Panc1 (cell line): ENCODE results near the gene L3MBTL3. TPM values are rescaled to one million over a fixed set of nuclear protein-coding genes. Genes with fewer than 3 reads are reported as not detected.

Source experiments
- ATAC-seq: fragments of 200-7000 bp; cut with Tn5 transposase; 2 replicates; pipeline ENCODE4 v1.9.1; 2020; ENCODE audit warnings: mild to moderate bottlenecking, moderate library complexity
- BruUV-seq: library from RNA; stranded (reverse); fragments of 400-500 nt; replicated peaks from 2 replicates; lab custom pipeline; 2021; lab: Mats Ljungman, UMichigan
- CTCF ChIA-PET: fragments of 300-600 bp; sonication (Branson Sonifier 250); formaldehyde crosslinking; loops from one replicate; lab custom pipeline; 2022; ENCODE audit warnings: antibody characterized with exemption; lab: Charles Lee
- POLR2A ChIA-PET: fragments of 300-600 bp; sonication (Branson Sonifier 250); formaldehyde crosslinking; loops from one replicate; lab custom pipeline; 2022; ENCODE audit warnings: antibody characterized with exemption; lab: Charles Lee
- DNase-seq: peaks from one replicate; pipeline ENCODE4 v3.0.0-alpha.2; 2010; ENCODE audit warnings: low read depth, low spot score
- H3K27ac ChIP-seq: 2 replicates; pipeline ENCODE4 v1.5.1; 2011; ENCODE audit warnings: mild to moderate bottlenecking, low read length, inconsistent platforms
- H3K27me3 ChIP-seq: fragments of 200-500 bp; sonication (Bioruptor generic); 2 replicates; pipeline ENCODE4 v1.6.0; 2014; ENCODE audit warnings: low read length, inconsistent platforms; ENCODE audit not compliant: control insufficient read depth, insufficient read depth
- H3K36me3 ChIP-seq: fragments of 200-500 bp; sonication (Bioruptor generic); 2 replicates; pipeline ENCODE4 v1.5.1; 2014; ENCODE audit warnings: inconsistent platforms, mild to moderate bottlenecking, low read length, moderate library complexity; ENCODE audit not compliant: control insufficient read depth, insufficient read depth
- H3K4me1 ChIP-seq: 2 replicates; pipeline ENCODE4 v1.5.1; 2011; ENCODE audit warnings: inconsistent platforms, mild to moderate bottlenecking, low read length, moderate library complexity; ENCODE audit not compliant: control insufficient read depth, insufficient read depth
- H3K4me3 ChIP-seq, 2 experiments: 2 replicates each; pipeline ENCODE4 v1.5.1; 2011 to 2012; ENCODE audit warnings: low read depth in 2 of 2, low read length in 2 of 2, mild to moderate bottlenecking in 2 of 2, inconsistent platforms in 1 of 2, moderate library complexity in 1 of 2
- H3K9me3 ChIP-seq: fragments of 200-500 bp; sonication (Bioruptor generic); 2 replicates; pipeline ENCODE4 v1.5.1; 2014; ENCODE audit warnings: low read depth, mild to moderate bottlenecking, inconsistent platforms, low read length, moderate library complexity; ENCODE audit not compliant: control insufficient read depth, insufficient read depth
- CTCF ChIP-seq: fragments of 450-650 bp; IDR thresholded peaks from 2 replicates; pipeline ENCODE4 v1.5.1; 2017; ENCODE audit warnings: mild to moderate bottlenecking
- POLR2AphosphoS5 ChIP-seq: IDR thresholded peaks from 2 replicates; pipeline ENCODE4 v1.6.1; 2012; ENCODE audit warnings: mild to moderate bottlenecking, low read depth, low read length, moderate library complexity
- REST ChIP-seq, 2 experiments: IDR thresholded peaks; 2 replicates each; pipeline ENCODE4 v1.6.1; 2011 to 2012; ENCODE audit warnings: low read depth in 2 of 2, control low read depth in 1 of 2, low read length in 1 of 2, mild to moderate bottlenecking in 1 of 2, moderate library complexity in 1 of 2; ENCODE audit not compliant: insufficient read depth in 1 of 2
- SIN3A ChIP-seq: IDR thresholded peaks from 2 replicates; pipeline ENCODE4 v1.6.1; 2012; ENCODE audit warnings: low read depth, mild to moderate bottlenecking, low read length, moderate library complexity, borderline replicate concordance; ENCODE audit not compliant: insufficient read depth
- TCF7L2 ChIP-seq: IDR thresholded peaks from 2 replicates; pipeline ENCODE4 v1.6.1; 2011; ENCODE audit warnings: mild to moderate bottlenecking, low read depth, low read length, inconsistent platforms
- in situ Hi-C: cut with HindIII; loops from 2 replicates; pipeline ENCODE4 v1.10.0; 2016; ENCODE audit warnings: low sequenced_read_pairs, low pct_unique_long_range_greater_than_20kb
- intact Hi-C: fragments of 100-400 bp; cut with micrococcal nuclease; formaldehyde crosslinking; loops from one replicate; pipeline ENCODE4 v1.10.0; 2022; ENCODE audit not compliant: unreplicated experiment
- total RNA-seq: library from RNA; stranded (reverse); gene quantifications from one replicate; pipeline ENCODE4 v1.2.1, GENCODE V29; 2021; ENCODE audit not compliant: unreplicated experiment

Gene L3MBTL3
- total RNA-seq, 1 experiment from 2014 or later = 4.2 TPM

- intact Hi-C loops = no loop called here
- DNase-seq (no peak), ATAC-seq (no peak)
- H3K4me1 ChIP-seq = no peaks in the 10 kb centered on the region
- H3K27ac ChIP-seq = no peak overlapping the region
- CTCF ChIA-PET = no interaction called here
- H3K27me3 ChIP-seq = no peaks in the 10 kb centered on the region
- peaks cover 10% of the 10 kb centered on the region for H3K9me3 ChIP-seq
- H3K4me3 ChIP-seq = no peak overlapping the region
- H3K36me3 ChIP-seq = no peaks in the 10 kb centered on the region
- TF ChIP-seq TCF7L2 = no peak
- no peak for TF ChIP-seq POLR2AphosphoS5
- TF ChIP-seq CTCF = no peak
- TF ChIP-seq SIN3A = no peak
- no peak for TF ChIP-seq REST (IDR thresholded peaks at IDR 0.05; ENCODE audit: insufficient read depth in 1 of 2, low read depth in 2 of 2, low read length in 1 of 2)
- POLR2A ChIA-PET = no interaction called here
- no TSS peak for BruUV-seq
- in situ Hi-C loops = no loop called here
These were observed 139.7 kb downstream of the L3MBTL3 start for GRCh38 chr6:130158056-130158455.

GRCh38 chr6:130158548-130158947, 140.2 kb downstream of the L3MBTL3 start:
- TF ChIP-seq CTCF = no peak
- no peak for TF ChIP-seq POLR2AphosphoS5
- TF ChIP-seq REST (IDR thresholded peaks at IDR 0.05; ENCODE audit: insufficient read depth in 1 of 2, low read depth in 2 of 2, low read length in 1 of 2) = no peak
- no peak for TF ChIP-seq TCF7L2
- no peak for TF ChIP-seq SIN3A
- ATAC-seq = no peak
- no peak for DNase-seq
- Histone ChIP-seq H3K9me3 (peaks cover 10% of the 10 kb centered on the region), H3K27ac (no peak overlapping the region), H3K36me3 (no peaks in the 10 kb centered on the region), H3K4me3 (no peak overlapping the region), H3K4me1 (no peaks in the 10 kb centered on the region), H3K27me3 (no peaks in the 10 kb centered on the region)
- CTCF ChIA-PET = no interaction called here
- intact Hi-C loops = no loop called here
- in situ Hi-C loops = no loop called here
- BruUV-seq = no TSS peak
- POLR2A ChIA-PET = no interaction called here
